HUES64 (cell line): ENCODE results near the gene TPST2.

Experiments used
- H3K27ac ChIP-seq: 2 replicates; pipeline ENCODE4 v1.7.0; 2013; ENCODE audit warnings: low read depth, low read length, inconsistent platforms
- H3K27me3 ChIP-seq: 2 replicates; pipeline ENCODE4 v1.6.1; 2013; ENCODE audit warnings: mild to moderate bottlenecking, low read length; ENCODE audit not compliant: insufficient read depth
- H3K36me3 ChIP-seq: 2 replicates; pipeline ENCODE4 v1.6.1; 2013; ENCODE audit warnings: mild to moderate bottlenecking, low read length; ENCODE audit not compliant: insufficient read depth
- H3K4me1 ChIP-seq: 2 replicates; pipeline ENCODE4 v1.6.1; 2013; ENCODE audit warnings: mild to moderate bottlenecking, low read length, moderate library complexity; ENCODE audit not compliant: insufficient read depth
- H3K4me3 ChIP-seq: 2 replicates; pipeline ENCODE4 v1.5.1; 2013; ENCODE audit warnings: mild to moderate bottlenecking, low read length, moderate library complexity
- H3K9ac ChIP-seq: 2 replicates; pipeline ENCODE4 v1.6.1; 2013; ENCODE audit warnings: mild to moderate bottlenecking, low read depth, low read length
- H3K9me3 ChIP-seq: 2 replicates; pipeline ENCODE4 v1.6.1; 2013; ENCODE audit warnings: low read depth, low read length; ENCODE audit not compliant: insufficient read depth
- WGBS: fragments of 150-250, 120-280 bp; methylation state at CpG from one replicate; pipeline ENCODE4 v1.1.7; 2013; ENCODE audit warnings: missing lambda C conversion rate; 5-methylcytosine and 5-hydroxymethylcytosine counted together

TPST2 gene

DNA sequence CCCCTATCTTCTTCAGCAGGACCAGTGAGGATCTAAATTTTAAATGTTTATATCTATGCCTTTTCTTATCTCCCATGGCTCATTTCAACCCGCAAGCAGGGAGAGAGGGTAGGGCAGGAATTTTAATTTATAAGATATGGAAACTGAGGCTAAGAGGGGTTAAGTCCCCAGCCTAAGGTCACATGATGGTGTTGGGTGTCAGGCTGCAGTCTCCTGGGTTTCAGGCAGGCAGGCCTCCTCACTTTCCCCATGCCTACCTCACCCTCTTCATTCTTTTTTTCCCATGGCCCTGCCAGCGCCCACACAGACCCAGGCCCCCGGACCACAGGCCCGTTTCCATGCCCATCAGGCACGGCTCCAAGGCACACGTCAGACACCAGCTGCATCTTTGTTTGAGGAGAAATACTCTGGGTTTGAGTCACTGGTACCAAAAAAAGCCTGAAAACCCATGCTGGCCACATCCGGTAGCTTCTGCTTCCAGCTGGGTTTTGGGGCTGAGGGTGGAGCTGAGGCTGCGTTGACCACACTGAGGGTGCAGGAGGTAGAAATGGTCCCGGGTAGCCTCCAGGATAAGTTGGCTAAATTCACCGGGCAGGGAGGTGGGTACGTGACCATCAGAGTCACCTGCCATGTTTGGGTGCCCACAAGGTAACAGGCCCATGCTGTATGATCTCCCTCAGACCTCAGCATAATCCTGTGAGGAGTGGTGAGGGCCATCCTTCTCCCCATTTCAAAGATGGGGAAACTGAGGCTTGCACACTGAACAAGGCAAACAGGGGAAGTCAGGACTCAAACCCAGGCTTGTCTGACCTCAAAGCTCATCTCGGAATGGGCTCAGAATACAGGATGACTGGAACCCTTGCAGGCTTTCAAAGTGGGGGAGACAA lies 20.4 kb upstream of the TPST2 start:
- no peaks in the 10 kb centered on the region for H3K36me3 ChIP-seq
- H3K27ac ChIP-seq, result no peak overlapping the region
- H3K27me3 ChIP-seq, result peaks cover 25% of the 10 kb centered on the region
- no peak overlapping the region for H3K4me3 ChIP-seq
- 87% methylated on average over 12 of the region's 12 CpGs for WGBS
- peaks cover 35% of the 10 kb centered on the region for H3K4me1 ChIP-seq
- no peak overlapping the region for H3K9ac ChIP-seq
- H3K9me3 ChIP-seq, result no peaks in the 10 kb centered on the region

- H3K9me3 ChIP-seq, result no peaks in the 10 kb centered on the region
- H3K4me1 ChIP-seq, result peaks cover 26% of the 10 kb centered on the region
- 87% methylated on average over 2 of the region's 2 CpGs for WGBS
- peaks cover 15% of the 10 kb centered on the region for H3K27me3 ChIP-seq
- no peak overlapping the region for H3K9ac ChIP-seq
- H3K36me3 ChIP-seq, result no peaks in the 10 kb centered on the region
- H3K4me3 ChIP-seq, result no peak overlapping the region
- no peak overlapping the region for H3K27ac ChIP-seq
Measured at GRCh38 chr22:26609287-26609686, 19.4 kb upstream of the TPST2 start.

DNA sequence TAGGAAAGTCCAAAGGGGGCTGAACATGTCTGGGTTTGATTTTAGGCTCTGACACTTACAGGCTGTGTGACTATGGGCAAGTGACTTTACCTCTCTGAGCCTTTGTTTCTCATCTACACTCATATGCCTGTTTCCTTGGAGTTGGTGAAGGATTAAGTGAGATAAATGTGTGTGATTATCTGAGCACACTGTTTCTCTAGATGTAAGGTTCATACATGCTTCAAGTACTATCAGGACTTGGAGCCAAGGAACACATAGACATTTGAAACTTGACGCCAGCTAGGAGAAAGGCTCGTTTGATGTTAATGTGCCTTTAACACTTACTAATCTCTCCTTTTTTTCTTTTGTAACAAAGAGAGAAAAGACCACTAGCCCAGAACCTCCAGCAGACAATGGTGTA lies 18.2 kb upstream of the TPST2 start:
- Histone ChIP-seq H3K27ac (no peak overlapping the region; the same call in 1 of the 2 replicates), H3K27me3 (peaks cover 11% of the 10 kb centered on the region), H3K4me1 (peaks cover 23% of the 10 kb centered on the region), H3K4me3 (no peak overlapping the region), H3K9me3 (no peaks in the 10 kb centered on the region), H3K9ac (no peak overlapping the region), H3K36me3 (no peaks in the 10 kb centered on the region)
- WGBS, result 22% methylated on average over 2 of the region's 2 CpGs

GRCh38 chr22:26606611-26607010 lies 16.7 kb upstream of the TPST2 start:
- peaks cover 15% of the 10 kb centered on the region for H3K4me1 ChIP-seq
- no peak overlapping the region for H3K27ac ChIP-seq
- no peaks in the 10 kb centered on the region for H3K9me3 ChIP-seq
- WGBS, result 97% methylated on average over 2 of the region's 4 CpGs
- H3K9ac ChIP-seq, result no peak overlapping the region
- no peak overlapping the region for H3K4me3 ChIP-seq
- no peaks in the 10 kb centered on the region for H3K36me3 ChIP-seq
- H3K27me3 ChIP-seq, result no peaks in the 10 kb centered on the region; the same call in 1 of the 2 replicates

DNA sequence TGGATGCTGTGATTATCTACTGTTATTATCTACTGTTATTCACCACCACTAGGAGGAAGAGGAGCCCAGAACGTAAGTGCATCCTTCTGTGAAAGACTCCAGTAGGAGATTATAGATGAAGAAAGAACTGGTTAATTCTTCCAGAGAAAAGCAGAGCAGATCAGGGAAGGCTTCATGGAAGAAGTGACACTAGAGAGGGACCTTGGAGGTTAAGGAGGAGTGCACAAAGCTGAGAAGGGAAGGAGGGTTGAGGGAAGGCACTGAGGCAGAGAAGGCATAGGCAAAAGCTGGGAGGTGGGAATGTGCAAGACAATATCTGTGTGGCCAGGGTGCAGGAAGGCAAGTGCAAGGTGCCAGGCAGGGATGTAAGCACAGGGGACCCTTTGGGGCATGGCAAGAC lies 14.4 kb upstream of the TPST2 start:
- H3K9me3 ChIP-seq, result no peaks in the 10 kb centered on the region
- no peak overlapping the region for H3K9ac ChIP-seq
- no peaks in the 10 kb centered on the region for H3K27me3 ChIP-seq
- H3K4me1 ChIP-seq, result peaks cover 15% of the 10 kb centered on the region
- whole genome bisulfite sequencing, result 74% methylated on average over 1 of the region's 1 CpG
- no peak overlapping the region for H3K27ac ChIP-seq
- no peak overlapping the region for H3K4me3 ChIP-seq
- no peaks in the 10 kb centered on the region for H3K36me3 ChIP-seq

GRCh38 chr22:26602127-26602526 lies 12.2 kb upstream of the TPST2 start:
- Histone ChIP-seq H3K36me3 (no peaks in the 10 kb centered on the region), H3K4me1 (no peaks in the 10 kb centered on the region; the same call in 1 of the 2 replicates), H3K4me3 (no peak overlapping the region), H3K27me3 (no peaks in the 10 kb centered on the region), H3K27ac (no peak overlapping the region), H3K9me3 (no peaks in the 10 kb centered on the region), H3K9ac (no peak overlapping the region)
- 96% methylated on average over 4 of the region's 4 CpGs for WGBS

GRCh38 chr22:26601726-26602125 lies 11.8 kb upstream of the TPST2 start:
- 92% methylated on average over 12 of the region's 12 CpGs for WGBS
- H3K27ac ChIP-seq, result no peak overlapping the region
- H3K4me3 ChIP-seq, result no peak overlapping the region
- no peaks in the 10 kb centered on the region for H3K36me3 ChIP-seq
- H3K9ac ChIP-seq, result no peak overlapping the region
- H3K9me3 ChIP-seq, result no peaks in the 10 kb centered on the region
- no peaks in the 10 kb centered on the region; the same call in 1 of the 2 replicates for H3K4me1 ChIP-seq
- H3K27me3 ChIP-seq, result no peaks in the 10 kb centered on the region

DNA sequence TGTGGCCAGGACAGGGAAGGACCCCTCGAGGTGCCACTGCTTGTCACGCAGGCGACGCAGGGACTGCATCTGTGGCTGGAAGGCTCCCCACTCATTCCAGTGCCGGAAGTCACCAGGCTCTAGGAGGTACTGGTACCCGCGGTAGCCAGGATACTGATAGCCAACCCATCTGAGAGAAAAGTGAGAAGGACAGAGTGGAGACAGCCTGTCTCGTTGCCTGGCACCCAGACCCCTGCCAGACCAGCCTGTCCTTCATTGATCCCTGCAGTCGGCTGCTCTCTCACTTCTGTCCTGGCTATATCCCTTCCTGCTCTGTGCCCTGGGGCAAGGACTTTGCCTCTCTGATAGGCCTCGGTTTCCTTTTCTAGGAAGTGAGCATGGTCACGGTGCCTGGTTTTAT lies 9.6 kb upstream of the TPST2 start:
- H3K27me3 ChIP-seq, result no peaks in the 10 kb centered on the region
- WGBS, result 92% methylated on average over 11 of the region's 11 CpGs
- no peak overlapping the region for H3K27ac ChIP-seq
- no peaks in the 10 kb centered on the region for H3K36me3 ChIP-seq
- H3K4me3 ChIP-seq, result no peak overlapping the region
- H3K9me3 ChIP-seq, result no peaks in the 10 kb centered on the region
- H3K4me1 ChIP-seq, result no peaks in the 10 kb centered on the region; the same call in 1 of the 2 replicates
- H3K9ac ChIP-seq, result no peak overlapping the region

GRCh38 chr22:26597480-26597879 lies 7.5 kb upstream of the TPST2 start:
- no peaks in the 10 kb centered on the region for H3K27me3 ChIP-seq
- no peaks in the 10 kb centered on the region for H3K36me3 ChIP-seq
- H3K9ac ChIP-seq, result no peak overlapping the region
- no peaks in the 10 kb centered on the region; the same call in 1 of the 2 replicates for H3K4me1 ChIP-seq
- no peak overlapping the region for H3K4me3 ChIP-seq
- 95% methylated on average over 2 of the region's 4 CpGs for WGBS
- H3K27ac ChIP-seq, result no peak overlapping the region
- H3K9me3 ChIP-seq, result no peaks in the 10 kb centered on the region

- 93% methylated on average over 3 of the region's 4 CpGs for WGBS
- no peak overlapping the region for H3K27ac ChIP-seq
- H3K27me3 ChIP-seq, result no peaks in the 10 kb centered on the region
- H3K4me1 ChIP-seq, result no peaks in the 10 kb centered on the region; the same call in 1 of the 2 replicates
- H3K9ac ChIP-seq, result no peak overlapping the region
- H3K4me3 ChIP-seq, result no peak overlapping the region
- H3K9me3 ChIP-seq, result no peaks in the 10 kb centered on the region
- no peaks in the 10 kb centered on the region for H3K36me3 ChIP-seq
Measured at GRCh38 chr22:26597026-26597425, 7.1 kb upstream of the TPST2 start.

DNA sequence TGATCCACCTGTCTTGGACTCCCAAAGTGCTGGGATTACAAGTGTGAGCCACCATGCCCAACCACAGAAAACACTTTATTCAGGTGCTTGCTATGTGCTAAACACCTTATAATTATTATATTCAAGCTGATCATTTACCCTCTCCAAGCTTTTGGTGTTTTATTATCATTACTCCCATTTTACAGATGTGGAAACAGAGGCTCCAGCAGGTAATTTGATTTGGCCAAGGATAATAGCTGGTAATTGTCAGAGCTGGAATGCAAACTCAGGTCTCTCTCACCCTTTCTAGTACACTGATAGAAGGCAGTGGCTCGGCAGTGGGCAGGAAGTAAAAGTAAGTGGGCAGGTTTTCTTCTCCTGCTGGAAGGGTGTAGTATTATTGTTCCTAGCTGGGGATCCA lies 3.8 kb upstream of the TPST2 start:
- Histone ChIP-seq H3K9ac (no peak overlapping the region), H3K27me3 (no peaks in the 10 kb centered on the region), H3K36me3 (no peaks in the 10 kb centered on the region), H3K4me3 (no peak overlapping the region), H3K9me3 (no peaks in the 10 kb centered on the region), H3K27ac (no peak overlapping the region), H3K4me1 (peaks cover 3% of the 10 kb centered on the region; the same call in 1 of the 2 replicates)
- WGBS, result 86% methylated on average over 1 of the region's 1 CpG
